GM23248 (cell line): Measurements from ENCODE around the gene DACH2.

ENCODE experiments used
- EZH2 ChIP-seq: fragments of 200-600 bp; sonication (generic); IDR thresholded peaks from 2 replicates; pipeline ENCODE4 v1.6.1; 2018; ENCODE audit warnings: antibody characterized with exemption, mild to moderate bottlenecking; ENCODE audit not compliant: insufficient read depth, poor library complexity, severe bottlenecking
- EZH2phosphoT487 ChIP-seq: fragments of 200-600 bp; sonication (generic); IDR thresholded peaks from 2 replicates; pipeline ENCODE4 v1.6.1; 2018; ENCODE audit warnings: antibody characterized with exemption, moderate library complexity, mild to moderate bottlenecking, low read depth; ENCODE audit not compliant: insufficient read depth

DNA sequence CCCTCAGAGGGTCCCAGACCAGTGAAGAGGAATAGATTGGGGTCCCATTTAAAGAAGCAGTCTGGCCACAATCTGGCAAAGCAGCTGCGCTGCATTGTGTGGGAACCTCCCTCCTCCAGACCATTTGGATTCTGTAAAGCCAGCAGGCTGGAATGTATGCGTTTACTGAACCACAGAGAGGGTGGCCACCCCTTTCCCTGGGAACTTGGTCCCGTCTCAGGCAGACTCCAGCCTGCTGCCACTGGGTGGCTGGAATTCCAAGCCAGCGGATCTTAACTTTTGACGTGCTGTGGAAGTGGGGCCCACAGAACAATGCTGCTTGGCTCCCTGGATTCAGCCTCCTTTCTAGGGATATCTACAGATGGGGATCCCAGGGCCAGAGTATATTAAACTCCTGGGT, 307.2 kb downstream of the DACH2 start:
- TF ChIP-seq EZH2 (no peak), EZH2phosphoT487 (no peak)
